OCI-LY7 (cell line): ENCODE results near the gene DTX4.

Experiments
- EZH2phosphoT487 ChIP-seq: fragments of 200-600 bp; sonication (generic); IDR thresholded peaks from 2 replicates; pipeline ENCODE4 v1.6.1; 2018; ENCODE audit warnings: low read depth, borderline replicate concordance, mild to moderate bottlenecking, mixed run types, antibody characterized with exemption, low read length, moderate library complexity, mixed read lengths
- TF ChIP-seq, protein P1 (sequence below): fragments of 200-600 bp; sonication (generic); conservative IDR thresholded peaks from 2 replicates; pipeline ENCODE4 v1.5.1; 2014; ENCODE audit warnings: mild to moderate bottlenecking, antibody characterized with exemption, low read length, moderate library complexity, mixed read lengths

DNA sequence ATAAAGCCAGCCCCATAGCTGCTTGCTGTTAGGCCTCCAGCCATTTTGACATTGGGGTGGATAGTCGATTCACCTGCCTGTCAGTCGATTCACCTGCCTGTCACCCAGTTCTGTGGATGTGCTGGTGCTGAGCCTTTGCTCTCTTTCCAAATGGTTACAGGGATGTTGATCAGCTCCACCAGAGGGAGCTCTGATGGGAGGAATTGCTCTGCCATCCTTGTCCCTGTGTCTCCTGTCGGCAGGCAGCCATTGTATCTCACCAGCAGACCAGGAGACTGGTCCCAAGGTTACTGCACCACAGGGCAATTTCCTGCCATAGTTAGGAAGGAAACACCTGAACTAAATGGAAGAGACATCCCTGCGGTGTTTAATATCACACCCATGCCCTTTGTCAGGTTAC lies 34.7 kb downstream of the DTX4 start:
- TF ChIP-seq, protein P1, sequence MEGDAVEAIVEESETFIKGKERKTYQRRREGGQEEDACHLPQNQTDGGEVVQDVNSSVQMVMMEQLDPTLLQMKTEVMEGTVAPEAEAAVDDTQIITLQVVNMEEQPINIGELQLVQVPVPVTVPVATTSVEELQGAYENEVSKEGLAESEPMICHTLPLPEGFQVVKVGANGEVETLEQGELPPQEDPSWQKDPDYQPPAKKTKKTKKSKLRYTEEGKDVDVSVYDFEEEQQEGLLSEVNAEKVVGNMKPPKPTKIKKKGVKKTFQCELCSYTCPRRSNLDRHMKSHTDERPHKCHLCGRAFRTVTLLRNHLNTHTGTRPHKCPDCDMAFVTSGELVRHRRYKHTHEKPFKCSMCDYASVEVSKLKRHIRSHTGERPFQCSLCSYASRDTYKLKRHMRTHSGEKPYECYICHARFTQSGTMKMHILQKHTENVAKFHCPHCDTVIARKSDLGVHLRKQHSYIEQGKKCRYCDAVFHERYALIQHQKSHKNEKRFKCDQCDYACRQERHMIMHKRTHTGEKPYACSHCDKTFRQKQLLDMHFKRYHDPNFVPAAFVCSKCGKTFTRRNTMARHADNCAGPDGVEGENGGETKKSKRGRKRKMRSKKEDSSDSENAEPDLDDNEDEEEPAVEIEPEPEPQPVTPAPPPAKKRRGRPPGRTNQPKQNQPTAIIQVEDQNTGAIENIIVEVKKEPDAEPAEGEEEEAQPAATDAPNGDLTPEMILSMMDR, result peak; percentile 76
- TF ChIP-seq EZH2phosphoT487, result no peak
